CD4-positive, alpha-beta T cell treated with Interleukin-17A for 1 hour (primary cell): ENCODE measurements around the gene GTPBP3.

Experiments
- DNase-seq: peaks from one replicate; pipeline ENCODE4 v3.0.0-alpha.2; 2020

Gene GTPBP3

GRCh38 chr19:17328517-17329365 lies 8.6 kb upstream of the GTPBP3 start:
- DNase-seq = peak; percentile 49

DNA sequence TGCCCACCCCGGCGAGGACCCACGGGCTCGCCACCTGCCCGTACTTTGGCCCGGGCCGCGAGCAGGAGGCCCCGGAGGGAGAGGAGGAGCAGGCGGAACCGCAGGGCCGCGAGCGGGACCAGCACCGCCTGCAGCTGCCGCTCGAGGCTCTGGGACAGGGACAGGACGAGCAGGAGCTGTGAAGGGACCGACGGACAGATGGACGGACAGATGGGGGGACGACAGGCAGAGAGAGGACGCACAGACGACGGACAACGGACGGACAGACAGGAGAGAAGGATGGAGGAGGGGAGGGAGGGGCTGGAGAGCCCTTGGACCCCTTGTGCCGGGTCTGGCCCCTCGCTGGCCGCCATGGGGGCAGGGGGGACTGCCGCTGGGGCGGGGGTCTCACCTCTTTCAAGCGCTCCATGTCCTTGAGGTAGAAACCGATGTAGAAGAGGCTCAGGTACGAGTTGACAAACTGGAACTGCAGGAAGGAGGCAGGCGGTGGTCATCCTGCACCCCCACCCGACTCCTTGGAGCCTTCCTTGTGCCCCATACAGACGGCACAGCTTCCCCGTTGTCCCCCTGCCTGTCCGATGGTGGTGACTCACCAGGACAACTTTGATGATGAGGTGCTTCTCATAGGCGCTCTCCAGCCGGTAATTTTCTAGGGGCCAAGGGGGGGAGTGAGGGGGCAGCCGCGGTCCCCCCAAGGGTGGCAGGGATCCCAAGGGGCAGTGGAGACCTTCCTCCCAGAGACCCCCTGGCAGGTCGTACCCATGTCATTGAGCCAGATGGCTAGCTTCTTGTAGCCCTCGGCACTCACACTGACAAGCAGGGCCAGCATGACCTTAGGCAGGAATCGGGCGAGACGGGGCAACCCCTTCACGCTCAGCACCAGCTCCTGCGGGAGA lies 7.7 kb upstream of the GTPBP3 start:
- DNase-seq = no peak

GRCh38 chr19:17330262-17331044 lies 6.9 kb upstream of the GTPBP3 start:
- DNase-seq = no peak

GRCh38 chr19:17331045-17331558 lies 6.3 kb upstream of the GTPBP3 start:
- no peak for DNase-seq

- no peak for DNase-seq
Observed at GRCh38 chr19:17332360-17332676, 5.0 kb upstream of the GTPBP3 start.

DNA sequence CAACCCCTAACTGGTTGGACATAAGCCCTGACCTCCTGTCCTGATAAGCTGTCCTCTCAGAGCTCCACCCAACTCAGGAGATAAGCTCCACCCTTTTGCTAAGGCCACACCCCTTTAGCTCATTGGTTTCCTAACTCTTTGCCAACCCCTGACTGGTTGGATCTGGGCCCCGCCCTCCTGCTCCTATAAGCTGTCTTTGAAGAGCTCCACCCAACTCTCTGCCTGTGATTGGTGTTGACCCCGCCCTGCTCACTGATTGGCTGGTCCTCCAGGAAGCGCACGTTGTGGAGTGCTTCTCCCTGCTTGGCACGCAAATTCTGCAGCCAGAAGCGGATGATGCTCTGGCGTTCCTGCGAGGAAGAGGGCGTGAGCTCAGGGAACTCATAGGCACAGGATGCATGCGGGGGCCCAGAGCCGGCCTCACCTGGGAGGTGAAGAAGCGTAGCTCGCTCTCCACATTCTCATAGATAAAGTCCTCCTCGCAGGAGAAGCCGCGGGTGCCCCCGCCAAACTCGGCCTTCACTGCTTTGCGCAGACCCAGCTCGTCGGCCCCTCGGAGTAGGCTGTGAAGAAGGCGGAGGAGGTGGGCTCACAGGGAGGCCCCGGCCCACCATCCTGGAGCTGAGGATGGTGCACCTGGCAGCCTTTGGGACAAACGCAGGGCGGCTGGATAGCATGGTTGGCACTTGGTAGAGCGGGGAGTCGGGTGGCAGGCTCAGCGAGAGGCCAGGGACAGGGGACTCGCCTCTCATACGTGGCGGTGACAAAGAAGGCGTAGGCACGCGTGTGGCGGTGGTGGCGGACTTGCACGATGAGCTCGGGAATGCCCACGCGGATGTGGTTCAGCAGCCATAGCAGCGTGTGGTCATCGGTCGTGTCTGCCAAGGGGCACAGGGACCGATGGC lies 4.4 kb upstream of the GTPBP3 start:
- peak; percentile 55 for DNase-seq

GRCh38 chr19:17333611-17334413 lies 3.5 kb upstream of the GTPBP3 start:
- DNase-seq = peak; percentile 77

- DNase-seq = peak; percentile 99
Observed at GRCh38 chr19:17334414-17335409, 2.6 kb upstream of the GTPBP3 start, which contains the start of gene ANO8. Gene ANO8 (minus strand): TSS chr19:17334855. CDS start chr19:17334670, 185 bp downstream.

GRCh38 chr19:17335575-17335974 lies 1.8 kb upstream of the GTPBP3 start:
- no peak for DNase-seq

- peak; percentile 15 for DNase-seq
Observed at GRCh38 chr19:17337675-17338432, 501 bp downstream of the GTPBP3 start.

DNA sequence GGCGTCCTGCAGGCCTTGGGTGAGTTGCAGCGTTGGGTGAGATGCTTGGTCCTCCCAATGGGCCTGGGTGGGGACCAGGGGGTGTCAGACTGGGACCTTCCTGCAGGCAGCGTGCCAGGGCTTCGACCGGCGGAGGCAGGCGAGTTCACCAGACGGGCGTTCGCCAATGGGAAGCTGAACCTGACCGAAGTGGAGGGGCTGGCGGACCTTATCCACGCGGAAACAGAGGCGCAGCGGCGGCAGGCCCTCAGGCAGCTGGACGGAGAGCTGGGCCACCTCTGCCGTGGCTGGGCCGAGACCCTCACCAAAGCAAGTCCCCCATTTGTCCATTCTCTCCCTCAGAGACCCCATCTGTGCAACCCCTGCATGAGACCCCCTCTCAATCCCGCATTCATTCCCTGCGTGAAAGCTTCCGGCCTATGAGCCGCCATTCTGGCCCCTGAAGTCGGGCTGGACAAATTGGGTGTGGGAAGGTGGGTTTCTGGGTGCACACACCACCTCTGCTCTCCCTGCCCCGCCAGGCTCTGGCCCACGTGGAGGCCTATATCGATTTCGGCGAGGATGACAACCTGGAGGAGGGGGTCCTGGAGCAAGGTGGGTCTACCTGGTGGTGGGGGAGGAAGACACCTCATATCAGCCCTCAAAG lies 1.2 kb downstream of the GTPBP3 start:
- DNase-seq = no peak

DNA sequence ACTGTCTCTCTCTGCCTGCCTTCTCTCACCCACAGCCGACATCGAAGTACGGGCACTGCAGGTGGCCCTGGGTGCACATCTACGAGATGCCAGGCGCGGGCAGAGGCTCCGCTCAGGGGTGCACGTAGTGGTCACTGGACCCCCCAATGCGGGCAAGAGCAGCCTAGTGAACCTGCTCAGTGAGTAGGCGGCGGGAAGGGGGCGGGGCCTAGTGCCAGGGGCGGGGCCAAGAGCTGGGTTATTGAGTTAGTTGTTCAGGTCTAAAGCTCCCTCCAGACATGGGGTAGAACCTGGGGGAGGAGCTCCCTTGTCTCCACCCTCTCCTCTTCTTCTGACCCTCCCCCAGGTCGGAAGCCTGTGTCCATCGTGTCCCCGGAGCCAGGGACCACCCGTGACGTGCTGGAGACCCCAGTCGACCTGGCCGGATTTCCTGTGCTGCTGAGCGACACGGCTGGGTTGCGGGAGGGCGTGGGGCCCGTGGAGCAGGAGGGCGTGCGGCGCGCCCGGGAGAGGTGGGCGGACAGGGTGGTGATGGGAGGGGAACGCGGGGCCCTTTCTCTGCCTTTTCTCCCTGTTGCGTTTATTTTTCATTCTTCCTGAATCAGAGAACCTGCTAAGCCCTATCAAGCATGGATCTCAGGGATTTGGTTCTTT lies 1.9 kb downstream of the GTPBP3 start:
- DNase-seq = peak; percentile 42

DNA sequence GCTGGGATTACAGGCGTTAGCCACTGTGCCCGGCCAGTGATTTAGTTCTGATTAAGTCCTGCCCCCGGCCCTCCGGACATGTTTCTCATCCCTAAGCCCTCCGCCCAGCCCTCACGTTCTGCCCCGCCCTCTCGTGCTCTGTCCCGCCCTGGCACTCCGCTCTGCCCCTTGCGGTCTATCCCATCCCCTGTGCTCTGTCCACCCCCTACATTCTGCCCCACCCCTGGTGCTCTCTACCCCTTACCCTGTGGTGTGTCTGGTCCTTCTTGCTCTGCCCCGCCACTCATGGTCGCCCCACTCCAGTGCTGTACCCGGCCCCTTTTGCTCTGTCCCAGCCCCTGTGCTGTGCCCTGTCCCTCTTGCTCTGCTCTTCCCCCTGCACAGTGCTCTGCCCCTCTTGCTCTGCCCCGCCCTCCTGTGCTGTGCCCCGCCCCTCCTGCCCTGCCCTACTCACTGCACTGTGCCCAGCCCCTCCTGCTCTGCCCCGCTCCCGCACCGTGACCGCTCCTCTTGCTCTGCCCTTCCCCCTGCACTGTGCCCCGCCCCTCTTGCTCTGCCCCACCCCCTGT lies 3.0 kb downstream of the GTPBP3 start:
- DNase-seq = no peak

DNA sequence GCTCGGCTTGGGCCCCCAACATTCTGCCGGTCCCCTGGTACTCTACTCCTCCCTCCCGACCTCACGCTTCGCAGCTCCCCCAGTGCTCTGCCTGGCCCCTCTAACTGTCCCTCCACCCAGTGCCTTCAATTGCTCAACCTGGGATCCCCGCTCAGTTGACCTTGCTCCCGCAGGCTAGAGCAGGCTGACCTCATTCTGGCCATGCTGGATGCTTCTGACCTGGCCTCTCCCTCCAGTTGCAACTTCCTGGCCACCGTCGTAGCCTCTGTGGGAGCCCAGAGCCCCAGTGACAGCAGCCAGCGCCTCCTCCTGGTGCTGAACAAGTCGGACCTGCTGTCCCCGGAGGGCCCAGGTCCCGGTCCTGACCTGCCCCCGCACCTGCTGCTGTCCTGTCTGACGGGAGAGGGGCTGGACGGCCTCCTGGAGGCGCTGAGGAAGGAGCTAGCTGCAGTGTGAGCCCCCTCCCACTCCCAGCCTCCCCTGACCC lies 3.6 kb downstream of the GTPBP3 start:
- no peak for DNase-seq

- no peak for DNase-seq
Observed at GRCh38 chr19:17341386-17341785, 4.0 kb downstream of the GTPBP3 start.

DNA sequence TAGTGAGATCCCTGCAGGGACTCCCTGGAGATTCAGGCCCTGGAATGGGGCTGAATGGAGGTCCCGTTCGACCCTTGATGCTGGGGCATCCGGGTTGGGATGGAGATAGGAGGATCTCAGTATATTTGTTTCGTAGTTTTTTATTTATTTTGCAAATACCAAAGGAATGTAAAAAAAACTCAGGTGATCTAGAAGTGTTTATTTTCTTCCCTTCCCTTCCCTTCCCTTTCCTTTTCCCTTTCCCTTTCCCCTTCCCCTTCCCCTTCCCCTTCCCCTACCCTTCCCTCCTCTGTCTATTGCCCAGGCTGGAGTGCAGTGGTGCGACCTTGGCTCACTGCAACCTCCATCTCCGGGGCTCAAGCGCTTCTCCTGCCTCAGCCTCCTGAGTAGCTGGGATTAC lies 4.5 kb downstream of the GTPBP3 start:
- no peak for DNase-seq

- peak; percentile 77 for DNase-seq
Observed at GRCh38 chr19:17346109-17346671, 8.8 kb downstream of the GTPBP3 start.
